GM06990 (cell line): ENCODE data around the gene BATF3.
"Not testable (repeated sequence)": the region's sequence is repeated elsewhere in the genome, so short reads cannot be mapped to it uniquely, and the experiment has no call there.

Source experiments
- DNase-seq: peaks from one replicate; pipeline ENCODE4 v3.0.0-alpha.2; 2011; ENCODE audit not compliant: insufficient read length; ENCODE audit errors: extremely low read depth
- H3K27me3 ChIP-seq: replicated peaks from 2 replicates; pipeline ENCODE4 v1.6.0; 2011; ENCODE audit warnings: low read length; ENCODE audit not compliant: control insufficient read depth, insufficient read depth
- H3K36me3 ChIP-seq: 2 replicates; pipeline ENCODE4 v1.5.1; 2011; ENCODE audit warnings: low read length; ENCODE audit not compliant: control insufficient read depth, insufficient read depth
- H3K4me3 ChIP-seq: replicated peaks from 2 replicates; pipeline ENCODE4 v1.5.1; 2011; ENCODE audit warnings: low read depth, mild to moderate bottlenecking, control low read depth, low read length
- TF ChIP-seq, protein P1 (sequence below): IDR thresholded peaks from 2 replicates; pipeline ENCODE4 v1.5.1; 2011; ENCODE audit warnings: low read length, control low read depth, mild to moderate bottlenecking, inconsistent platforms; ENCODE audit not compliant: insufficient read depth, poor library complexity, severe bottlenecking

BATF3 gene

DNA sequence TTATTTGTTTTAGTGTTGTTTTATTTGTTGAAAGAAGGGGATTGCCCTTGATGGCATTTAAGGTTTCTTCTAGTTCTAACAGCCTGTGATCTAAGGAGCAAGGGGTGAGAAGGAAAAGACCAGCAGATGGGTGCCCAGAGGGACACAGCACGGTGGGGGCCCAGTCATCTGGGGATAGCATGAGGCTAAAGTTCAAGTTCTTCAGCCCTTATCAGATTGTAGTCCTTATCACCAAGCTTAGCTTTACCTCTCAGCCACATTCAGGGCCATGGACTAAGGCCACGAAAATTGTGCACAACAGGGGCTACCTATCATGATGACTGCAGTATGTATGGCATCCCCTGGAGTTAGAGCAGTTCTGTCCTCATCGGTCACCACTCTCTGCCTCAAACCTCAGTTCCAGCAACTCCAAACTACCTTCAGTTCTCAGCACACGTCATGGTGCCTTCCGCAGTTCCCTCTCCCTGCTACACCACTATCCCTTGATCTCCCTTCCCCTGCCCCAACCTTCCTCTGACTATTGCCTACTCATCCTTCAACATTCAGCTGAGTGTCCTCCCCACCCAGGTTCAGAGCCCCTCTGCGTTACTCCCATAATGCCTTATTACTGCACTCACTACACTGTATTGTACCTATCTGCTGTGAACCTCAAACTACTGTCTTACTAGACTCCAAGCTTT is 54.6 kb downstream of the BATF3 start:
- H3K4me3 ChIP-seq, result no peak overlapping the region
- TF ChIP-seq, protein P1, sequence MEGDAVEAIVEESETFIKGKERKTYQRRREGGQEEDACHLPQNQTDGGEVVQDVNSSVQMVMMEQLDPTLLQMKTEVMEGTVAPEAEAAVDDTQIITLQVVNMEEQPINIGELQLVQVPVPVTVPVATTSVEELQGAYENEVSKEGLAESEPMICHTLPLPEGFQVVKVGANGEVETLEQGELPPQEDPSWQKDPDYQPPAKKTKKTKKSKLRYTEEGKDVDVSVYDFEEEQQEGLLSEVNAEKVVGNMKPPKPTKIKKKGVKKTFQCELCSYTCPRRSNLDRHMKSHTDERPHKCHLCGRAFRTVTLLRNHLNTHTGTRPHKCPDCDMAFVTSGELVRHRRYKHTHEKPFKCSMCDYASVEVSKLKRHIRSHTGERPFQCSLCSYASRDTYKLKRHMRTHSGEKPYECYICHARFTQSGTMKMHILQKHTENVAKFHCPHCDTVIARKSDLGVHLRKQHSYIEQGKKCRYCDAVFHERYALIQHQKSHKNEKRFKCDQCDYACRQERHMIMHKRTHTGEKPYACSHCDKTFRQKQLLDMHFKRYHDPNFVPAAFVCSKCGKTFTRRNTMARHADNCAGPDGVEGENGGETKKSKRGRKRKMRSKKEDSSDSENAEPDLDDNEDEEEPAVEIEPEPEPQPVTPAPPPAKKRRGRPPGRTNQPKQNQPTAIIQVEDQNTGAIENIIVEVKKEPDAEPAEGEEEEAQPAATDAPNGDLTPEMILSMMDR, result no peak

DNA sequence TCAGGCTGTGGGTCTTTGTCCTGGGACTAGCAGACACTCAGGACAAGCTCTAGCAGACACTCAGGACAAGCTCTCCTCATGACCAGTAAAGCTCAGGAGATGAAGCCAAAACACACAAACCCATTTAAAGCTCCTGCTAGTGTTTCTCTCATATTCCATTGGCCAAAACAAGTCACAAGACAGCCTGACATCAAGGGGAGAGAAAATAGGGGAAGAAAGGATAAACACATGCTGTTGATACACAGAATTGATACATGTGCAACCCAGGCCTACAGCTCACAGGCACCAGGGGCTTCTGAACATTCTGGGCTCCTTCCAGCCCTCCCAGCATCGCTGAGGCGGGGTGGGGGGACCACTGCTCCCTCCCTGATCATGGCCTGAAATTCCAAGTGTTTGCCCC is 55.8 kb downstream of the BATF3 start:
- Histone ChIP-seq H3K36me3 (no peaks in the 10 kb centered on the region), H3K4me3 (no peak overlapping the region), H3K27me3 (no peaks in the 10 kb centered on the region)
- DNase-seq, result no peak
- TF ChIP-seq, protein P1, result no peak

More for the DNA sequence above, 54.6 kb downstream of the BATF3 start:
- DNase-seq, result no peak
- Histone ChIP-seq H3K27me3 (no peaks in the 10 kb centered on the region), H3K36me3 (no peaks in the 10 kb centered on the region)

DNA sequence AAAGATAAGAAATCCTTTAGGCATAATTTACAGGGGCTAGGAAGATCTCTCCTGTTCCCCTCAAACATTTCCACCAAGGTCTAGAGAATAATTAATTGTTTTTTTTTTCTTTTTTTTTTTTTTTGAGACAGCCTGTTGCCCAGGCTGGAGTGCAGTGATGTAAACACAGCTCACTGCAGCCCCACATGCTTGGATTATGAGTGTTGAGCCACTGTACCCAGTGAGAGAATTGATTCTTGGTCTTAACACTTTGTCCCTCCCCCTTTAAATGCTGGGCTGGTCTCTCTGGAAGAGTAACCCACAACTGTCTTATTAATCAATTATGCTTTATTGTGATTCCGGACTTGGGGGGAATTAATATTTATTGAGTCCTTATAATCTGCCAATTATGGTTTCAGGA is 57.7 kb downstream of the BATF3 start:
- no peak for DNase-seq
- no peak overlapping the region for H3K4me3 ChIP-seq
- no peaks in the 10 kb centered on the region for H3K36me3 ChIP-seq
- TF ChIP-seq, protein P1, result no peak
- H3K27me3 ChIP-seq, result no peaks in the 10 kb centered on the region

DNA sequence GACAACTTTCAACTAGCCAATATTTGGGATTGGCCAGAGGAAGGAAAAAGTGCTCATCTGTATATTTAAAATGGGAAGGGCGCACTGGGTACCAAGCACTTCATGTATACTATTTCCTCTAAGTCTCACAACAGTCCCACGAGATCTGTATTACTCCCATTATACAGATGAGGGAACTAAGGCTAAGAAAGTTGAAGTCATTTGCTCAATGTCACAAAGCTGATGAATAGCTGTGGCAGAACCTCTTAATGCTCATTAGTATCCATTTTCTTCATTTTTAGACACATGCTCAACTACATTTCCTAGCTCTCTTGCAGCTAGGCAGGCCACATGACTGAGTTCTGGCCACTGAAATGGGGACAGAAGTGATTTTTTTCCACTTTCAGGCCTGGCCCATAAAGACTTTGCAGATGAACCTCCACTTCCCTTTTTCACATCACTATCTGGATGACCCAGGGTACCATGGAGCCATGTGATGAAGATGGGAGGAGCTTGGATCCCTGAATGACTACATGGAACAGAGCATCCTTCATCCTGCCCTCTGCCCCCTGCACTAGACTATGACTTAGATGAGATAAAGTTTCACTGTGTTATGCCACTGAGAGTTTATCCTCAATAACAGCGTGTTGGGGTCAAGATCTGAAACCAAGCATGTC is 59.3 kb downstream of the BATF3 start:
- no peak for DNase-seq
- Histone ChIP-seq H3K27me3 (no peaks in the 10 kb centered on the region), H3K36me3 (no peaks in the 10 kb centered on the region), H3K4me3 (no peak overlapping the region)
- TF ChIP-seq, protein P1, result no peak

DNA sequence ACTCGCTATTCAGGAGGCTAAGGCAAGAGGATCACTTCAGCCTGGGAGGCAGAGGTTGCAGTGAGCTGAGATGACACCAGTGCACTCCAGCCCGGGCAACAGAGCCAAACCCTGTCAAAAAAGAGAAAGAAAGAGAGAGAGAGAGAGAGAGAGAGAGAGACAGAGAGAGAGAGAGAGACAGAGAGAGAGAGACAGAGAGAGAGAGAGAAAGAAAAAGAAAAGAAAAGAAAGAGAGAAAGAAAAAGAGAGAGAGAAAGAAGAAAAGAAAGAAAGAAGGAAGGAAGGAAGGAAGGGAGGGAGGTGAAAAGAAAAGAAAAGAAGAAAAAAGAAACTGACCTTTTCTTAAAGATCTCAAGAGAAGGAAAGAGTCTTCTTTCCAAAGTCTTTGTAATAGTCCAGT is 60.1 kb downstream of the BATF3 start:
- not testable (repeated sequence) for H3K4me3 ChIP-seq, H3K27me3 ChIP-seq, DNase-seq, H3K36me3 ChIP-seq

DNA sequence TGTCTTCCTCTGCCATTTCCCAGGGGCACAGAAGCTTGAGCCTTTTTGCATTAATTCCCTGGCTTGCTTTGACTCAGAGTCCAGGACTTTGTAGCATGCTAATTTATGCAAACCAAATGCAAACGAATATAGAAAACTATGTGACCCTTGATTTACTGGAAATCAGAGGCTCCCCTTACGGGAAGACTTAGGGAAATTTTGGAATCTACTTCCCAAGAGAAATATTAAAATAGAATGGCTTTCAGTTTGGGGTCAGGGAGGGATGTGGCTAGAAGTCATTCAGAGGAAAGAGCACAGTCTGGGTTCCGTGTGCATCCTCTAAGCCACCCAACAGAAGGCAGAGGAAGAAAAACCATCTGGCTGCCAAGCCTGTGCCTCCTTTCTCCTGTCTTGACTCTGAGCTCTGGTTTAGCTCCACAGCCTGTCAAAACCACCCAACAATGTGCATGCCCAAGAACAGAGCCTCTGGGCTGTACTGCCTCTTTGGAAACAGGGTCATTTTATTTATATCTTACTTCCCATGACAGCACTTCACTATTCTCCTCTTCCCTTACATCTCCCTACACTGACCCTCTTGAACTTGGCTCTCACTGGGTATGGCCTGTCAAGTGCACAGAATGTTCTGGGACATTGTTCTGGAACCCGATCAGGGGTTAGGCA is 61.0 kb downstream of the BATF3 start:
- no peaks in the 10 kb centered on the region for H3K36me3 ChIP-seq
- H3K4me3 ChIP-seq, result no peak overlapping the region
- DNase-seq, result no peak
- TF ChIP-seq, protein P1, result no peak
- H3K27me3 ChIP-seq, result no peaks in the 10 kb centered on the region
